SU-DHL-6 (cell line): ENCODE measurements around the gene SERBP1.

Source experiments
- H2AFZ ChIP-seq: fragments of 200-600 bp; sonication (generic); 2 replicates; pipeline ENCODE4 v1.6.1; 2014; ENCODE audit warnings: low read depth, mild to moderate bottlenecking, moderate library complexity, mixed read lengths, antibody characterized with exemption, low read length; ENCODE audit not compliant: severe bottlenecking
- H3F3A ChIP-seq: fragments of 200-600 bp; shearing (Covaris generic); 2 replicates; pipeline ENCODE4 v1.6.0; 2016; ENCODE audit warnings: antibody characterized with exemption, mild to moderate bottlenecking; ENCODE audit not compliant: insufficient read depth
- H3K27ac ChIP-seq: fragments of 200-600 bp; sonication (generic); 2 replicates; pipeline ENCODE4 v1.5.1; 2016; ENCODE audit warnings: low read depth, mild to moderate bottlenecking, low read length, moderate library complexity, mixed read lengths
- H3K27me3 ChIP-seq: fragments of 200-600 bp; sonication (generic), shearing (Covaris generic); 2 replicates; pipeline ENCODE4 v1.6.0; 2014; ENCODE audit warnings: mild to moderate bottlenecking, low read length
- H3K36me3 ChIP-seq: fragments of 200-600 bp; sonication (generic); 2 replicates; pipeline ENCODE4 v1.6.1; 2014; ENCODE audit warnings: mild to moderate bottlenecking, low read length, mixed read lengths
- H3K4me2 ChIP-seq: fragments of 300-600, 200-600 bp; shearing (Covaris generic), sonication (generic); 2 replicates; pipeline ENCODE4 v1.6.0; 2014; ENCODE audit warnings: low read length, low read depth, mild to moderate bottlenecking; ENCODE audit not compliant: poor library complexity, severe bottlenecking
- H3K4me3 ChIP-seq: fragments of 200-600 bp; sonication (generic); 2 replicates; pipeline ENCODE4 v1.5.1; 2014; ENCODE audit warnings: antibody characterized with exemption, low read length, mild to moderate bottlenecking, mixed read lengths; ENCODE audit not compliant: insufficient read depth, poor library complexity, severe bottlenecking
- H3K79me2 ChIP-seq: fragments of 200-600 bp; sonication (generic); 2 replicates; pipeline ENCODE4 v1.6.1; 2014; ENCODE audit warnings: mild to moderate bottlenecking, low read length, moderate library complexity; ENCODE audit not compliant: insufficient read depth
- H3K9ac ChIP-seq: fragments of 200-600 bp; sonication (generic); 2 replicates; pipeline ENCODE4 v1.7.0; 2014; ENCODE audit warnings: mild to moderate bottlenecking, low read length
- H3K9me2 ChIP-seq: fragments of 200-600 bp; sonication (generic); replicated peaks from 2 replicates; pipeline ENCODE4 v1.6.1; 2014; ENCODE audit warnings: low read length; ENCODE audit not compliant: insufficient read depth
- H3K9me3 ChIP-seq: fragments of 200-600 bp; sonication (generic); 2 replicates; pipeline ENCODE4 v1.6.1; 2014; ENCODE audit warnings: low read length, mixed read lengths; ENCODE audit not compliant: insufficient read depth
- H4K20me1 ChIP-seq: fragments of 200-600 bp; sonication (generic); 2 replicates; pipeline ENCODE4 v1.6.1; 2014; ENCODE audit warnings: low read depth, mild to moderate bottlenecking, antibody characterized with exemption, low read length, moderate library complexity, mixed read lengths
- CTCF ChIP-seq: fragments of 200-600 bp; sonication (generic); IDR thresholded peaks from one replicate; pipeline ENCODE4 v1.5.1; 2017; ENCODE audit warnings: antibody characterized with exemption, mild to moderate bottlenecking, low read length, moderate library complexity; ENCODE audit not compliant: insufficient read depth, poor library complexity, severe bottlenecking
- EZH2phosphoT487 ChIP-seq: fragments of 200-600 bp; sonication (generic), shearing (Covaris generic); conservative IDR thresholded peaks from 2 replicates; pipeline ENCODE4 v1.6.1; 2018; ENCODE audit warnings: mild to moderate bottlenecking, antibody characterized with exemption, low read length, moderate library complexity, mixed read lengths

SERBP1 gene

GRCh38 chr1:67441183-67441582 lies 11.0 kb upstream of the SERBP1 start:
- no peaks in the 10 kb centered on the region for H3F3A ChIP-seq
- H3K4me3 ChIP-seq = no peak overlapping the region
- H3K27ac ChIP-seq = no peak overlapping the region
- no peak overlapping the region for H3K4me2 ChIP-seq
- H3K9me2 ChIP-seq = no peaks in the 10 kb centered on the region
- H3K27me3 ChIP-seq = no peaks in the 10 kb centered on the region
- no peak overlapping the region for H2AFZ ChIP-seq
- H3K36me3 ChIP-seq = no peaks in the 10 kb centered on the region
- H4K20me1 ChIP-seq = no peaks in the 10 kb centered on the region
- no peaks in the 10 kb centered on the region for H3K9me3 ChIP-seq
- no peak overlapping the region for H3K9ac ChIP-seq
- TF ChIP-seq CTCF = no peak
- no peaks in the 10 kb centered on the region for H3K79me2 ChIP-seq

- Histone ChIP-seq H3K4me2 (no peak overlapping the region), H4K20me1 (no peaks in the 10 kb centered on the region), H3K9ac (no peak overlapping the region), H3K9me2 (no peaks in the 10 kb centered on the region), H3K27ac (no peak overlapping the region), H3K79me2 (no peaks in the 10 kb centered on the region), H3K4me3 (no peak overlapping the region), H3K9me3 (no peaks in the 10 kb centered on the region), H3K36me3 (no peaks in the 10 kb centered on the region), H3K27me3 (no peaks in the 10 kb centered on the region), H3F3A (no peaks in the 10 kb centered on the region), H2AFZ (no peak overlapping the region)
- TF ChIP-seq EZH2phosphoT487 (no peak), CTCF (no peak)
Observed at GRCh38 chr1:67440339-67440738, 10.1 kb upstream of the SERBP1 start.

- H3K79me2 ChIP-seq = no peaks in the 10 kb centered on the region
- H3K36me3 ChIP-seq = no peaks in the 10 kb centered on the region
- H3K9me2 ChIP-seq = no peaks in the 10 kb centered on the region
- no peaks in the 10 kb centered on the region for H3K9me3 ChIP-seq
- H4K20me1 ChIP-seq = no peaks in the 10 kb centered on the region
- H3K4me3 ChIP-seq = no peak overlapping the region
- no peak overlapping the region for H2AFZ ChIP-seq
- no peak overlapping the region for H3K27ac ChIP-seq
- no peaks in the 10 kb centered on the region for H3F3A ChIP-seq
- no peaks in the 10 kb centered on the region for H3K27me3 ChIP-seq
- no peak overlapping the region for H3K4me2 ChIP-seq
- no peak overlapping the region for H3K9ac ChIP-seq
- TF ChIP-seq EZH2phosphoT487 (no peak), CTCF (no peak)
Observed at GRCh38 chr1:67439277-67440029, 9.3 kb upstream of the SERBP1 start.
